Measurements from ENCODE around the gene AHNAK.
"Not testable (repeated sequence)": the region's sequence is repeated elsewhere in the genome, so short reads cannot be mapped to it uniquely, and the experiment has no call there.

AHNAK gene

GRCh38 chr11:62546244-62546928 is at the start of gene AHNAK:
AHNAK (minus strand) TSS chr11:62546806; CDS start chr11:62536098, 10,708 bp downstream.
- DNase-seq (ENCODE audit: low spot score), result peak; percentile 51

GRCh38 chr11:62595124-62595523 is 48.5 kb upstream of the AHNAK start:
- DNase-seq (ENCODE audit: low spot score), result no peak

GRCh38 chr11:62593434-62594044 is 46.9 kb upstream of the AHNAK start:
- DNase-seq (ENCODE audit: low spot score), result peak; percentile 42

GRCh38 chr11:62592989-62593421 is 46.4 kb upstream of the AHNAK start:
- DNase-seq (ENCODE audit: low spot score), result no peak

- DNase-seq (ENCODE audit: low spot score), result no peak
Observed at GRCh38 chr11:62592146-62592815, 45.7 kb upstream of the AHNAK start.

- DNase-seq (ENCODE audit: low spot score), result peak; percentile 99
Observed at GRCh38 chr11:62591448-62592145, 45.0 kb upstream of the AHNAK start, which contains the start of gene TUT1. TUT1 (minus strand) TSS chr11:62591523; CDS start chr11:62591485, 38 bp downstream.

GRCh38 chr11:62588966-62589637 is 42.5 kb upstream of the AHNAK start:
- no peak for DNase-seq (ENCODE audit: low spot score)

- not testable (repeated sequence) for DNase-seq (ENCODE audit: low spot score)
Observed at GRCh38 chr11:62585356-62585755, 38.8 kb upstream of the AHNAK start.

- not testable (repeated sequence) for DNase-seq (ENCODE audit: low spot score)
Observed at GRCh38 chr11:62581735-62582134, 35.1 kb upstream of the AHNAK start.

- DNase-seq (ENCODE audit: low spot score), result no peak
Observed at GRCh38 chr11:62580959-62581715, 34.5 kb upstream of the AHNAK start.

GRCh38 chr11:62579252-62579651 is 32.6 kb upstream of the AHNAK start:
- no peak for DNase-seq (ENCODE audit: low spot score)

GRCh38 chr11:62578541-62578940 is 31.9 kb upstream of the AHNAK start:
- DNase-seq (ENCODE audit: low spot score), result no peak

- DNase-seq (ENCODE audit: low spot score), result no peak
Observed at GRCh38 chr11:62577046-62577714, 30.6 kb upstream of the AHNAK start.

GRCh38 chr11:62575837-62576236 is 29.2 kb upstream of the AHNAK start:
- DNase-seq (ENCODE audit: low spot score), result no peak

- DNase-seq (ENCODE audit: low spot score), result no peak
Observed at GRCh38 chr11:62575156-62575555, 28.6 kb upstream of the AHNAK start.

- no peak for DNase-seq (ENCODE audit: low spot score)
Observed at GRCh38 chr11:62574363-62575071, 27.9 kb upstream of the AHNAK start.

- peak; percentile 99 for DNase-seq (ENCODE audit: low spot score)
Observed at GRCh38 chr11:62573592-62574362, 27.2 kb upstream of the AHNAK start, which contains the start of gene EEF1G. EEF1G (minus strand) TSS chr11:62573891; CDS start chr11:62573842, 49 bp downstream.

- DNase-seq (ENCODE audit: low spot score), result no peak
Observed at GRCh38 chr11:62573006-62573591, 26.5 kb upstream of the AHNAK start.

GRCh38 chr11:62572431-62572830 is 25.8 kb upstream of the AHNAK start:
- DNase-seq (ENCODE audit: low spot score), result no peak

Measured in LoVo (cell line).